ENCODE results near the gene NALCN.
"Not testable (repeated sequence)": the region's sequence is repeated elsewhere in the genome, so short reads cannot be mapped to it uniquely, and the experiment has no call there.

Gene NALCN

GRCh38 chr13:101339202-101339601, 77.1 kb downstream of the NALCN start:
- TF ChIP-seq ZNF274 (IDR thresholded peaks at IDR 0.05; ENCODE audit: low read depth, low read length) = no peak

GRCh38 chr13:101332583-101332982, 83.7 kb downstream of the NALCN start:
- TF ChIP-seq ZNF274 (IDR thresholded peaks at IDR 0.05; ENCODE audit: low read depth, low read length) = no peak
- no peak overlapping the region for H3K4me3 ChIP-seq (ENCODE audit: low read length)

More at GRCh38 chr13:101339202-101339601, 77.1 kb downstream of the NALCN start:
- H3K4me3 ChIP-seq (ENCODE audit: low read length) = no peak overlapping the region

GRCh38 chr13:101331731-101332130, 84.6 kb downstream of the NALCN start:
- no peak overlapping the region for H3K4me3 ChIP-seq (ENCODE audit: low read length)
- no peak for TF ChIP-seq ZNF274 (IDR thresholded peaks at IDR 0.05; ENCODE audit: low read depth, low read length)

- H3K4me3 ChIP-seq (ENCODE audit: low read length) = no peak overlapping the region
- TF ChIP-seq ZNF274 (IDR thresholded peaks at IDR 0.05; ENCODE audit: low read depth, low read length) = no peak
Measured at GRCh38 chr13:101327871-101328270, 88.4 kb downstream of the NALCN start.

- no peak for TF ChIP-seq ZNF274 (IDR thresholded peaks at IDR 0.05; ENCODE audit: low read depth, low read length)
- H3K4me3 ChIP-seq (ENCODE audit: low read length) = no peak overlapping the region
Measured at GRCh38 chr13:101326710-101327109, 89.6 kb downstream of the NALCN start.

- H3K4me3 ChIP-seq (ENCODE audit: low read length) = no peak overlapping the region
- no peak for TF ChIP-seq ZNF274 (IDR thresholded peaks at IDR 0.05; ENCODE audit: low read depth, low read length)
Measured at GRCh38 chr13:101325423-101325822, 90.9 kb downstream of the NALCN start.

- H3K4me3 ChIP-seq (ENCODE audit: low read length) = no peak overlapping the region
- no peak for TF ChIP-seq ZNF274 (IDR thresholded peaks at IDR 0.05; ENCODE audit: low read depth, low read length)
Measured at GRCh38 chr13:101323601-101324000, 92.7 kb downstream of the NALCN start.

- TF ChIP-seq ZNF274 (IDR thresholded peaks at IDR 0.05; ENCODE audit: low read depth, low read length) = no peak
Measured at GRCh38 chr13:101317986-101318523, 98.3 kb downstream of the NALCN start.

GRCh38 chr13:101313479-101313878, 102.8 kb downstream of the NALCN start:
- H3K4me3 ChIP-seq (ENCODE audit: low read length) = not testable (repeated sequence)

More at GRCh38 chr13:101317986-101318523, 98.3 kb downstream of the NALCN start:
- H3K4me3 ChIP-seq (ENCODE audit: low read length) = no peak overlapping the region

- no peak overlapping the region for H3K4me3 ChIP-seq (ENCODE audit: low read length)
- TF ChIP-seq ZNF274 (IDR thresholded peaks at IDR 0.05; ENCODE audit: low read depth, low read length) = no peak
Measured at GRCh38 chr13:101309014-101309619, 107.2 kb downstream of the NALCN start.

- TF ChIP-seq ZNF274 (IDR thresholded peaks at IDR 0.05; ENCODE audit: low read depth, low read length) = no peak
- no peak overlapping the region for H3K4me3 ChIP-seq (ENCODE audit: low read length)
Measured at GRCh38 chr13:101308247-101309013, 107.9 kb downstream of the NALCN start.

- TF ChIP-seq ZNF274 (IDR thresholded peaks at IDR 0.05; ENCODE audit: low read depth, low read length) = no peak
- no peak overlapping the region for H3K4me3 ChIP-seq (ENCODE audit: low read length)
Measured at GRCh38 chr13:101307181-101307701, 109.1 kb downstream of the NALCN start.

GRCh38 chr13:101306773-101307172, 109.5 kb downstream of the NALCN start:
- H3K4me3 ChIP-seq (ENCODE audit: low read length) = no peak overlapping the region
- TF ChIP-seq ZNF274 (IDR thresholded peaks at IDR 0.05; ENCODE audit: low read depth, low read length) = no peak

GRCh38 chr13:101305981-101306411, 110.3 kb downstream of the NALCN start:
- no peak for TF ChIP-seq ZNF274 (IDR thresholded peaks at IDR 0.05; ENCODE audit: low read depth, low read length)
- H3K4me3 ChIP-seq (ENCODE audit: low read length) = no peak overlapping the region

GRCh38 chr13:101303521-101303920, 112.8 kb downstream of the NALCN start:
- H3K4me3 ChIP-seq (ENCODE audit: low read length) = no peak overlapping the region
- TF ChIP-seq ZNF274 (IDR thresholded peaks at IDR 0.05; ENCODE audit: low read depth, low read length) = no peak
